ENCODE data around the gene VDR.

GRCh38 chr12:47803191-47803875 is 101.5 kb downstream of the VDR start:
- TF ChIP-seq CTCF (IDR thresholded peaks at IDR 0.05) (no peak), POLR2A (IDR thresholded peaks at IDR 0.05) (no peak)

Measured in esophagus squamous epithelium (tissue), 4 donors.